ENCODE data around the gene NBR1.

DNA sequence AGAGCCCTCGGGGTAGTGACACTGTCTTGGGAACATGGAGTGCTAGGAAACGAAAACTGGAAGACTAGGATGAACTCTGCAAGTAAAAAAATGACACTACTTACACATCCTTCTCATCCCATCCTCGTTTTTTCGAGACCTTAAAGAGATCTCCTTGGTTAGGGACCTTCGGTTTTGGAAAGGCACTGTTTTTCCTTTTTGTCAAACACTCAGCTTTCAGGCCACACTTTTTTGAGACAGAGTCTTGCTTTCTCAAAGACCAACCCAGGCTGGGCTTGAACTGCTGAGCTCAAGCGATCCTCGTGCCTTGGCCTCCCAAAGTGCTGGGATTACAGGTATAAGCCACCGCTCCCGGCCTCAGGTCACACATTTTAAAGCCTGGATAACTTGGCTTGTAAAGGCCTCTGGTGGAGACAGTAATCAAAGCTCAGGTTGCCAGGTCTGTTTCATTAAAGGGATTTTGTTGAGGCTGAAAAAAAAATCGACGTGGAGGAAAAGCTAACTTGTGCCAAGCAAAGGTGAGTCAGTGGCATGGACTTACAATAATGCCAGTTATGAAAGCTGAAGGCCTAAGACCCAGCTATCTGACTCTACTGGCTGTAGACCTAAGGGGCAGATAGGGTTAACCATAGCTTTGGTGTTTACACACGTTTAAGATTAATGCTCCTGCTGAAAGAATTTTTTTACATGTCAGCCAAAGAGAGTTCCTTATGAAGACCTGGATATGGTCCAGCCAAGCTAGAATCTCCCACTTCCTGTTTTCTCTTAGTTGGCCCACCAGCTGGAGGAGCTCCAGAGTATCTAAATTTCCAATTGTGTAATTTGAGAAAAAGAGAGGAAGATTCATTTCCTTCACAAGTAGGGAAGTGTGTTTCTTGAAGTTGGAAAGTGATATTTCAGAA, 823 bp downstream of the NBR1 start:
- TF ChIP-seq YY1 (IDR thresholded peaks at IDR 0.05; ENCODE audit: insufficient read depth, insufficient read length) (no peak), ZNF274 (IDR thresholded peaks at IDR 0.05; ENCODE audit: low read depth, low read length) (no peak)
